ENCODE data around the gene PARP1.
A peak's percentile ranks its signal among the peaks of the same experiment; 100 is the strongest.

Gene PARP1

GRCh38 chr1:226407199-226407496, 745 bp downstream of the PARP1 start:
- no peak for DNase-seq

- DNase-seq, result no peak
These were observed 1.5 kb downstream of the PARP1 start for GRCh38 chr1:226406401-226406881.

DNA sequence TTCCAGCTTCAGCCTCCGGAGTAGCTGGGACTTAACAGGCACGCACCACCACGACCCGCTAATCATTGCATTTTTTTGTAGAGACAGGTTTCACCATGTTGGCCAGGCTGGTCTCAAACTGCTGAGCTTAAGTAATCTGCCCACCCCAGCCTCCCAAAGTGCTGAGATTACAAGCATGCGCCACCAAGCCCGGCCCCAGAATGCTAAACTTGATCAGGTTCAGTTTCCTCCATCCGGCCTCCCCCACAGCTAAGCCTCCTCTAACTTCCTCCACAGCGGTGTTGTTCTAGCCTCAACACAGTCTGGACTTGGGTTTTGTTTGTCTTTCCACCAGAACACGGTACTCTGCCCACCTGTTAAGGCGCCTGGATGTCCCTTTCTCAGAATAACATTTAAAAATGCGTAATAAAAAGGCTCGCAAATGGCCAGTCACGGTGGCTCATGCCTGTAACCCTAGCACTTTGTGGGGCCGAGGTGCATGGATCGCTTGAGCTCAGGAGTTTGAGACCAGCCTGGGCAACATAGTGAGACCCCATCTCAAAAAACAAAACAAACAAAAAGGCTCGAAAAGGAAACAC, 2.4 kb downstream of the PARP1 start:
- DNase-seq, result no peak

GRCh38 chr1:226404904-226405222, 3.0 kb downstream of the PARP1 start:
- DNase-seq, result no peak

GRCh38 chr1:226404063-226404903, 3.6 kb downstream of the PARP1 start:
- no peak for DNase-seq

GRCh38 chr1:226403201-226404034, 4.5 kb downstream of the PARP1 start:
- DNase-seq, result peak in 20 of 56 donors; percentile 9 to 47 (median 29)

GRCh38 chr1:226402739-226403165, 5.1 kb downstream of the PARP1 start:
- peak in 52 of 56 donors; percentile 26 to 88 (median 70) for DNase-seq

DNA sequence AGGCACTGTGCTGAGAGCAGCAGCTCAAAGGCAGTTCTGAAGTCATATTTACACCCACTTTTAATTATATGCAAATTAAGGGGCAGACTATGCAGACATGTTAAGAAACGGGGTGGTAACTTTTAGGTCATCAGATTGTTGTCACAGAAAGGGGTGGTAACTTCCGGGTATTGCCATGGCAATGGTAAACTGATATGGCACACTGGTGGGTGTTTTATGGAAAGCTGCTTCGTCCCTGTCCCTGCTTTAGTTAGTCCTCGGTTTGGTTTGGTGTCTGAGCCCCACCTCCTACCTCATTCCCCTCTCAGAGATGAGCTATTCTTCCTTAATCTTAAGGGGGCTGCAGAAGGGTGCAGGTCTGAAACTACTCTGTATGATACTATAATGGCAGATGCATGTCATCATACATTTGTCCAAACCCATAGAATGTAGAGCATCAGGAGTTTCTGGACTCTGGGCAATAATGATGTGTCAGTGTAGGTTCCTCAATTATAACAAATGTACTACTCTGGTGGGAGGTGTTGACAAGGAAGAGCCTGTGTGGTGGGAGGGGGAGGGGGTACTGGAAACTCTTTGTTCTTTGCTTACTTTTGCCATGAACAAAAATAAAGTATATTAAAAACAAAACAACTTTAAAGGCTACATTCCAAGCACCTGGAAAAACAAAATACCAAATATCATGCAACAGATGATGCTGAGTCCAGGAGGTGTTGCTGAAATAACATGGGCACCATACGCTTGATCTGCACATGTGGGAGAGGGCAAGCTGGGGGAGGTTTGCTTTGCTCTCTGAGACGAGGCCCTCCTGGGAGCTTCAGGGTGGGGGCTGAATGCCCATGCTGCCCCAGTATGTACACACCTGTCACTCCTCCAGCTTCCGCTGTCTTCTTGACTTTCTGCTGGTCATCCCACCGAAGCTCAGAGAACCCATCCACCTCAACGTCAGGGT, 6.3 kb downstream of the PARP1 start:
- no peak for DNase-seq

GRCh38 chr1:226400519-226401354, 7.2 kb downstream of the PARP1 start:
- no peak for DNase-seq

GRCh38 chr1:226397955-226398636, 9.8 kb downstream of the PARP1 start:
- no peak for DNase-seq

GRCh38 chr1:226397011-226397926, 10.6 kb downstream of the PARP1 start:
- DNase-seq, result no peak

DNA sequence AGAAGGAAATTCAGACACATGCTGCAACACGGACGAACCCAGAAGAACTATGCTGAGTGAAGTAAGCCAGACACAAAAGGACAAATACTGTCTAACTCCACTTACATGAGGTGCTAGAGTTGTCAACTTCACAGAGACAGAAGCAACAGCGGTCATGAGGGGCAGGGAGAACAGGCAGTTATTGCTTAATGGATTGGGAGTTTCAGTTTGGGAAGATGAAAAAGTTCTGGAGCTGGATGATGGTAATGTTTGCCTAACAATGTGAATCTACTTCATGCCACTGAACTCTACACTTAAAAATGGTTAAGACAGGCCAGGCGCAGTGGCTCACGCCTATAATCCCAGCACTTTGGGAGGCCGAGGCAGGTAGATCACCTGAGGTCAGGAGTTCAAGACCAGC, 12.1 kb downstream of the PARP1 start:
- DNase-seq, result no peak

GRCh38 chr1:226394462-226394861, 13.4 kb downstream of the PARP1 start:
- DNase-seq, result no peak

GRCh38 chr1:226390681-226391080, 17.2 kb downstream of the PARP1 start:
- DNase-seq, result no peak

DNA sequence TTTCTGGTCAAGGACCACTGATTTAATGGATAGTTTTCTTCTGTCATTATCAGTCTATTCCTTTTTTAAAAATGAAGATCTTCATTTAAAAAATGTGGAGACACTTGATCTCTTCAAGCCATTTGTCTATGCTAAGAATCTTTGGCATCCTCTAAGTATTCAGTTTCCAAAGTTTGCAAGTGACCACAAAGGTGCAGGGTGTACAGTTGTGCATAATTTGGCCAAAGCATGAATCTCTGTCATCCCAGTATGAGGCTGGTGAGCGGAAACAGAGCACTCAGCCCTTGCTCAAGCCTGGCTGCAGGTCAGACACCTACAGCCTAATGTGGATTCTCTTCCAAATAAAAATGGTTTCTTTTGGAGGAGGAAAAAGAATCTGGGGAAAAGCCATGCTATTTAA, 19.8 kb downstream of the PARP1 start:
- no peak for DNase-seq

DNA sequence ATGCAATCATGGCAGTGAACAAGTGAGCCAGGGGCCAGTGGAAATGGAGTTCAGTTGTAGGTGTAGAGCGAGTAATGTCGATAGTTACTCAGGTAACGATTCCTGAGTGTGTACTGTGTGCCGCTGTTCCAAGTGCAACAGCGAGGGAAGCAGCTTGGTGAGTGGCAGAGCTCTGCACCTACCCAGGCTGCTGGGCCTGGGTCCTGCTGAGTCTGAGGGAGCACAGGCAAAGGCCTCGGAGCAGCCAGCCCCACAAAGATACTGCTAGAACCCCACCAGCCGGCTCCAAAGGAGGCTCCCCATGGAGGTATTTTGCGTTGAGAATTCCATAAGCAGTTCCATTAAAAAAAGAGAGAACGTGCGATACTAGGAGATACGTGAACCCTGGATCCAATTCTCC, 23.2 kb downstream of the PARP1 start:
- DNase-seq, result no peak

- no peak for DNase-seq
These were observed 23.9 kb downstream of the PARP1 start for GRCh38 chr1:226384040-226384439.

- no peak for DNase-seq
These were observed 25.9 kb downstream of the PARP1 start for GRCh38 chr1:226382030-226382429.
